Heart left ventricle (tissue), 13 donors: ENCODE data around the gene MGAT4A.

Experiments used
- POLR2A ChIP-seq, 2 donors: fragments of 450-650 bp; IDR thresholded peaks; one replicate each; pipeline ENCODE4 v1.6.1; 2017; ENCODE audit warnings: antibody characterized with exemption in 2 of 2, mild to moderate bottlenecking in 2 of 2, moderate library complexity in 2 of 2
- TF ChIP-seq, protein P1 (sequence below), 12 donors: fragments of 200-600 bp; sonication (generic) in 4 of 12; IDR thresholded peaks; one replicate each; pipeline versions ENCODE4 v1.5.0 to v1.8.0; 2018 to 2022; ENCODE audit warnings: antibody characterized with exemption in 12 of 12, mild to moderate bottlenecking in 5 of 12
- donor health status: ischemic (EF 13 %, LVEDD 7.1; RV severe dilation, severe dysfunction).
- donor health status: DM: no; HTN: yes; CAD: no.
- donor health status: DM: no; HTN: no; CAD: no.
- donor health status: ischemic (EF 25% LVEDD 6.9; RV normal size, moderate dysfunction).
- donor health status: ischemic (EF 25% LVEDD 5.7; RV mildly dilated, moderate dysfunction).
- donor health status: ischemic (EF 35%, LVEDD 5.7; RV mildly dilated, moderate dysfunction).
- donor health status: nonischemic (EF 11% LVEDD 7.7; RV severe dilation, severe dysfunction).
- donor health status: DM: yes; HTN: yes; CAD: no.
- donor health status: PGD.
- donor health status: ischemic (EF 29% LVEDD 5.4; RV normal size, mild dysfunction).
- donor health status: nonischemic (EF 23%, LVEDD 6.1; RV moderate dilation, normal function).

DNA sequence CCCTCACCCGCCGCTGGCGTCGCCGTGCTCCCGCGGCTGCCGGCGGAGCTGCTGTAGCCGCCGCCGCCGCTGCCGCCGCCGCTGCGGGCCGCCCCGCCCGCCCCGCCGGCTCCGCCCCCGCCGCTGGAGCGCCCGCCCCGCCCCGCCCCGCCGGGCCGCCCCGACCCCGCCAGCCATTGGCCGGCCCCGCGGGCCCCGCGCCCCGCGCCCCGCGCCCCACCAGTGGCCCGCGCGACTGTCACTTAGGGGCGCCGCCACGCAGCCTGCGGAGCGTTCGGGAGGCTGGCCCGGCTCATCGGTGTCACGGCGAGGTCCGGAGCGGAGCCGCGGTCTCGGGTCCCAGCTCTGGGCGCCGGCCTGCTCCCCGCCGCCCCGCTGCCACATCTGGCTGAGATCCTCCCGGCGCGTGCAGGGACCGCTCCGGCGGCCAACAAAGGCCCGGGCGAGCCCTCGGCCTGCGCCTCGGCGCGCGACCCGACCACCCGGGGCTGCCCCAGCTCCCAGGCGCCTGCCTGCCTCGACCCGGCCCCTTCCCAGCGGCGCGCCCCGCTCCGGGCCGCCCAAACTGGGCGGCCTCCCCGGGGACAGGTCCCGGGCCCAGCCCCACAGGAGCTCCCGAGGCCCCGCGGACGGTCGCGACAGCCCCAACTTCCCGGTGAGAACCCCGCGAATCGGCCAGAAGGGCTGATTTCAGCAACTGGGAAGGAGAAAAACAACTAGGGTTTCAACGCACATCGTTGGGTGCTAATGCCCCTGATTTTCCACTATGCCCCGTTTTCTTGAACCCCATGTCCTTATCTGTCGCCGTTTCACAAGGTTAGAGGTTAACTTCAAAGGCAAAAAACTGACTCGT lies at the start of gene MGAT4A:
- peak in 1 of 2 donors; percentile 95 for TF ChIP-seq POLR2A (IDR thresholded peaks at IDR 0.05)
- TF ChIP-seq, protein P1, sequence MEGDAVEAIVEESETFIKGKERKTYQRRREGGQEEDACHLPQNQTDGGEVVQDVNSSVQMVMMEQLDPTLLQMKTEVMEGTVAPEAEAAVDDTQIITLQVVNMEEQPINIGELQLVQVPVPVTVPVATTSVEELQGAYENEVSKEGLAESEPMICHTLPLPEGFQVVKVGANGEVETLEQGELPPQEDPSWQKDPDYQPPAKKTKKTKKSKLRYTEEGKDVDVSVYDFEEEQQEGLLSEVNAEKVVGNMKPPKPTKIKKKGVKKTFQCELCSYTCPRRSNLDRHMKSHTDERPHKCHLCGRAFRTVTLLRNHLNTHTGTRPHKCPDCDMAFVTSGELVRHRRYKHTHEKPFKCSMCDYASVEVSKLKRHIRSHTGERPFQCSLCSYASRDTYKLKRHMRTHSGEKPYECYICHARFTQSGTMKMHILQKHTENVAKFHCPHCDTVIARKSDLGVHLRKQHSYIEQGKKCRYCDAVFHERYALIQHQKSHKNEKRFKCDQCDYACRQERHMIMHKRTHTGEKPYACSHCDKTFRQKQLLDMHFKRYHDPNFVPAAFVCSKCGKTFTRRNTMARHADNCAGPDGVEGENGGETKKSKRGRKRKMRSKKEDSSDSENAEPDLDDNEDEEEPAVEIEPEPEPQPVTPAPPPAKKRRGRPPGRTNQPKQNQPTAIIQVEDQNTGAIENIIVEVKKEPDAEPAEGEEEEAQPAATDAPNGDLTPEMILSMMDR (IDR thresholded peaks at IDR 0.05) = no peak
